Stomach smooth muscle (tissue), 2 donors: ENCODE measurements around the gene SMO.
"Not testable (repeated sequence)": the region's sequence is repeated elsewhere in the genome, so short reads cannot be mapped to it uniquely, and the experiment has no call there.

Experiments
- H3K27ac ChIP-seq: one replicate; pipeline ENCODE4 v1.7.0; 2013; ENCODE audit warnings: mild to moderate bottlenecking, low read length, inconsistent platforms
- H3K27me3 ChIP-seq, 2 donors: one replicate each; pipeline ENCODE4 v1.7.0; 2013; ENCODE audit warnings: low read length in 2 of 2; ENCODE audit not compliant: insufficient read depth in 2 of 2, control insufficient read depth in 1 of 2
- H3K36me3 ChIP-seq, 2 donors: one replicate each; pipeline ENCODE4 v1.7.0; 2013; ENCODE audit warnings: low read length in 2 of 2; ENCODE audit not compliant: control insufficient read depth in 2 of 2, insufficient read depth in 2 of 2
- H3K4me1 ChIP-seq: one replicate; pipeline ENCODE4 v1.7.0; 2013; ENCODE audit warnings: low read length; ENCODE audit not compliant: control insufficient read depth, insufficient read depth
- H3K4me3 ChIP-seq, 2 donors: one replicate each; pipeline ENCODE4 v1.7.0; 2013; ENCODE audit warnings: low read length in 2 of 2
- H3K9ac ChIP-seq, 2 donors: one replicate each; pipeline ENCODE4 v1.7.0; 2013; ENCODE audit warnings: low read length in 2 of 2, mild to moderate bottlenecking in 1 of 2
- H3K9me3 ChIP-seq, 2 donors: one replicate each; pipeline ENCODE4 v1.7.0; 2013; ENCODE audit warnings: low read length in 2 of 2; ENCODE audit not compliant: control insufficient read depth in 2 of 2
- donor health status: healthy.
- donor health status: Pancreatic carcinoma.

The SMO gene

GRCh38 chr7:129210256-129210988 lies 22.0 kb downstream of the SMO start:
- Histone ChIP-seq H3K4me1 (peaks cover 3% of the 10 kb centered on the region), H3K9ac (no peak overlapping the region), H3K27ac (no peak overlapping the region), H3K9me3 (no peaks in the 10 kb centered on the region), H3K4me3 (no peak overlapping the region), H3K36me3 (peaks cover 3 to 17% of the 10 kb centered on the region in 2 donors), H3K27me3 (no peaks in the 10 kb centered on the region)

GRCh38 chr7:129210989-129211312 lies 22.5 kb downstream of the SMO start:
- H3K4me3 ChIP-seq: no peak overlapping the region

DNA sequence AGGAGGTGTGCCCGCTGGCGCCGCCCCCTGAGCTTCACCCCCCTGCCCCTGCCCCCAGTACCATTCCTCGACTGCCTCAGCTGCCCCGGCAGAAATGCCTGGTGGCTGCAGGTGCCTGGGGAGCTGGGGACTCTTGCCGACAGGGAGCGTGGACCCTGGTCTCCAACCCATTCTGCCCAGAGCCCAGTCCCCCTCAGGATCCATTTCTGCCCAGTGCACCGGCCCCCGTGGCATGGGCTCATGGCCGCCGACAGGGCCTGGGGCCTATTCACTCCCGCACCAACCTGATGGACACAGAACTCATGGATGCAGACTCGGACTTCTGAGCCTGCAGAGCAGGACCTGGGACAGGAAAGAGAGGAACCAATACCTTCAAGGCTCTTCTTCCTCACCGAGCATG lies 23.7 kb downstream of the SMO start:
- H3K9me3 ChIP-seq: no peaks in the 10 kb centered on the region
- H3K9ac ChIP-seq: no peak overlapping the region
- no peaks in the 10 kb centered on the region for H3K27me3 ChIP-seq
- no peak overlapping the region for H3K27ac ChIP-seq
- no peak overlapping the region for H3K4me3 ChIP-seq
- peaks cover 3 to 7% of the 10 kb centered on the region in 2 donors for H3K36me3 ChIP-seq
- H3K4me1 ChIP-seq: peaks cover 3% of the 10 kb centered on the region

More at GRCh38 chr7:129210989-129211312, 22.5 kb downstream of the SMO start:
- H3K27me3 ChIP-seq: no peaks in the 10 kb centered on the region
- H3K9ac ChIP-seq: no peak overlapping the region
- no peaks in the 10 kb centered on the region for H3K9me3 ChIP-seq
- H3K4me1 ChIP-seq: peaks cover 3% of the 10 kb centered on the region
- H3K27ac ChIP-seq: no peak overlapping the region
- peaks cover 3 to 13% of the 10 kb centered on the region in 2 donors for H3K36me3 ChIP-seq

DNA sequence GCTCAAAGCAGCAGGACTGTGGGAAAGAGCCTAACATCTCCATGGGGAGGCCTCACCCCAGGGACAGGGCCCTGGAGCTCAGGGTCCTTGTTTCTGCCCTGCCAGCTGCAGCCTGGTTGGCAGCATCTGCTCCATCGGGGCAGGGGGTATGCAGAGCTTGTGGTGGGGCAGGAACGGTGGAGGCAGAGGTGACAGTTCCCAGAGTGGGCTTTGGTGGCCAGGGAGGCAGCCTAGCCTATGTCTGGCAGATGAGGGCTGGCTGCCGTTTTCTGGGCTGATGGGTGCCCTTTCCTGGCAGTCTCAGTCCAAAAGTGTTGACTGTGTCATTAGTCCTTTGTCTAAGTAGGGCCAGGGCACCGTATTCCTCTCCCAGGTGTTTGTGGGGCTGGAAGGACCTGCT lies 24.2 kb downstream of the SMO start:
- Histone ChIP-seq H3K4me1 (peaks cover 3% of the 10 kb centered on the region), H3K27me3 (no peaks in the 10 kb centered on the region), H3K36me3 (peaks cover 3 to 4% of the 10 kb centered on the region in 2 donors)

GRCh38 chr7:129213828-129214227 lies 25.4 kb downstream of the SMO start:
- Histone ChIP-seq H3K27me3 (no peaks in the 10 kb centered on the region), H3K9me3 (no peaks in the 10 kb centered on the region), H3K9ac (no peak overlapping the region), H3K4me1 (peaks cover 6% of the 10 kb centered on the region), H3K27ac (no peak overlapping the region), H3K36me3 (peaks cover 3 to 4% of the 10 kb centered on the region in 2 donors), H3K4me3 (no peak overlapping the region)

More for the DNA sequence above, 24.2 kb downstream of the SMO start:
- H3K4me3 ChIP-seq: no peak overlapping the region
- H3K9ac ChIP-seq: no peak overlapping the region
- no peaks in the 10 kb centered on the region for H3K9me3 ChIP-seq
- H3K27ac ChIP-seq: no peak overlapping the region

- not testable (repeated sequence) for H3K4me3 ChIP-seq, H3K9me3 ChIP-seq, H3K9ac ChIP-seq, H3K4me1 ChIP-seq, H3K36me3 ChIP-seq, H3K27ac ChIP-seq, H3K27me3 ChIP-seq
Measured at GRCh38 chr7:129215691-129216090, 27.3 kb downstream of the SMO start.

DNA sequence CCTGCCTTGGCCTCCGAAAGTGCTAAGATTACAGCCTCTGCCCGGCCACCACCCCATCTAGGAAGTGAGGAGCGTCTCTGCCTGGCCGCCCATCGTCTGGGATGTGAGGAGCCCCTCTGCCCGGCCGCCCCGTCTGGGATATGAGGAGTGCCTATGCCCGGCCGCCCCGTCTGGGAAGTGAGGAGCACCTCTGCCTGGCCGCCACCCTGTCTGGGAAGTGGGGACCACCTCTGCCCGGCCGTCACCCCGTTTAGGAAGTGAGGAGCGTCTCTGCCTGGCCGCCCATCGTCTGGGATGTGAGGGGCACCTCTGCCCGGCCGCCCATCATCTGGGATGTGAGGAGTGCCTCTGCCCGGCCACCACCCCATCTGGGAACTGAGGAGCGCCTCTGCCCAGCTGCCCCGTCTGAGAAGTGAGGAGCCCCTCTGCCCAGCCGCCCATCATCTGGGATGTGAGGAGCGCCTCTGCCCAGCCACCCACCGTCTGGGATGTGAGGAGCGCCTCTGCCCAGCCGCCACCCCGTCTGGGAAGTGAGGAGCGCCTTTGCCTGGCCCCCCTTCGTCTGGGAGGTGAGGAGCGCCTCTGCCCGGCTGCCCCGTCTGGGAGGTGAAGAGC lies 27.8 kb downstream of the SMO start:
- H3K4me1 ChIP-seq, H3K9ac ChIP-seq: not testable (repeated sequence)

DNA sequence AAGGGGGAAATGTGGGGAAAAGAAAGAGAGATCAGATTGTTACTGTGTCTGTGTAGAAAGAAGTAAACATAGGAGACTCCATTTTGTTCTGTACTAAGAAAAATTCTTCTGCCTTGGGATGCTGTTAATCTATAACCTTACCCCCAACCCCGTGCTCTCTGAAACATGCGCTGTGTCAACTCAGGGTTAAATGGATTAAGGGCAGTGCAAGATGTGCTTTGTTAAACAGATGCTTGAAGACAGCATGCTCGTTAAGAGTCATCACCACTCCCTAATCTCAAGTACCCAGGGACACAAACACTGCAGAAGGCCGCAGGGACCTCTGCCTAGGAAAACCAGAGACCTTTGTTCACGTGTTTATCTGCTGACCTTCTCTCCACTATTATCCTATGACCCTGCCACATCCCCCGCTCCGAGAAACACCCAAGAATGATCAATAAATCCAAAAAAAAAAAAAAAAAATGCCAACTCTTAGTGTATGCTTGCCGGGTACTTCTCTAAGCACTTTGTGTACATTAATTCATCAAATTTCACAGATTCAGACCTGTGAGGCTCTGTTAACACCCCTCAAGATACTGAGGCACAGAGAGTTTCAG lies 28.5 kb downstream of the SMO start:
- not testable (repeated sequence) for H3K9ac ChIP-seq, H3K4me1 ChIP-seq, H3K27ac ChIP-seq, H3K36me3 ChIP-seq, H3K9me3 ChIP-seq, H3K27me3 ChIP-seq, H3K4me3 ChIP-seq

More for the DNA sequence above, 27.8 kb downstream of the SMO start:
- not testable (repeated sequence) for H3K4me3 ChIP-seq, H3K27ac ChIP-seq, H3K27me3 ChIP-seq, H3K9me3 ChIP-seq, H3K36me3 ChIP-seq

DNA sequence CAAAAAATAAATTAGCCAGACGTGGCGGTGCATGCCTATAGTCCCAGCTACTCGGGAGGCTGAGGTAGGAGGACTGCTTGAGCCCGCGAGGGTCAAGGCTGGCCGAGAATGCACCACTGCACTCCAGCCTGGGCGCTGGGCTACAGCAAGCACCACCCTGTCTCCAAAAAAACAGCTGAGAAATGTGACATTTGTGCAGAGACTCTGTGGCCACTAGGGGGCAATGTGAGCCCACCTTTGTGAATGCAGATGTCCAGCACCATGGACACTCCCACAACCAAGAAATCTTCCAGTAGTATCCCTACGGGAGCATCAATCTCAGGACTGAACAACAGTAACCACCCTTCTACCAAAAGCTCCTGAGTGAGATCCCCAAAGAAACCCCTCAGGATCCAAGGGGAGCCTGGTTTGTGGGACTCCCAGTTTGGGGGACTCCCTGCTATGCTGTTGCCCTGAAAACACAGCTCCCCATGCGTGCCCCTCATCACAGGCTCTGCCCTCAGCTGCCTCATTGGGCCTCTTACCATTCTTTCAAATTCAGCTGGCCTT lies 30.2 kb downstream of the SMO start:
- Histone ChIP-seq H3K36me3 (no peaks in the 10 kb centered on the region), H3K27me3 (no peaks in the 10 kb centered on the region), H3K27ac (no peak overlapping the region), H3K4me1 (peaks cover 4% of the 10 kb centered on the region), H3K9ac (no peak overlapping the region), H3K9me3 (no peaks in the 10 kb centered on the region), H3K4me3 (no peak overlapping the region)

GRCh38 chr7:129219166-129219565 lies 30.7 kb downstream of the SMO start:
- H3K4me1 ChIP-seq, H3K27ac ChIP-seq, H3K36me3 ChIP-seq, H3K9me3 ChIP-seq, H3K4me3 ChIP-seq, H3K9ac ChIP-seq, H3K27me3 ChIP-seq: not testable (repeated sequence)

DNA sequence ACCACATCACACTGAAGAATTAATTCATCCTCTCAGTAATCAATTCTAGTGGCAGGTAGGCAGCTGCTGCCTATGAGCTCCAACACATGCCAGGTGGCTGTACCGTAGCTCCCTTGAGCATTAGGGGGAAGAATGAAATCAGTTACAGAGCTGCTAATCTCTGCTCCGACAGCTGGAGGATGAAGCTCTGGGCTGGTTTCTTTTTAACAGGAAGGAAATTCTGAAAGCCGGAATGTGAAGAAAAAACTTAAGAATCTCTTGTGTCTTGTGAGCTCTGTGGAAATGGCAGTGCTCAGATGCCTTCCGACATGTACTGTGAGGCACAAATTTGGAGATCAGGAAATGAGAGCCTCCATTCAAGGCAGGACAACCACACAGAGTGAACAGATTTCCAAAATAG lies 33.6 kb downstream of the SMO start:
- no peaks in the 10 kb centered on the region for H3K27me3 ChIP-seq
- H3K4me3 ChIP-seq: no peak overlapping the region
- H3K9ac ChIP-seq: no peak overlapping the region
- peaks cover 4% of the 10 kb centered on the region for H3K4me1 ChIP-seq
- no peaks in the 10 kb centered on the region for H3K9me3 ChIP-seq
- no peaks in the 10 kb centered on the region for H3K36me3 ChIP-seq
- no peak overlapping the region for H3K27ac ChIP-seq
